Type B pancreatic cell (in vitro differentiated cells): Measurements from ENCODE around the gene LRRC51. TPM values are rescaled to one million over a fixed set of nuclear protein-coding genes. Genes with fewer than 3 reads are reported as not detected.
A peak's percentile ranks its signal among the peaks of the same experiment; 100 is the strongest.

ENCODE experiments used
- DNase-seq: peaks from one replicate; pipeline ENCODE4 v3.0.0; 2021; ENCODE audit warnings: mixed read lengths; ENCODE audit not compliant: unreplicated experiment; ENCODE audit errors: extremely low spot score
- H3K27ac Mint-ChIP-seq: 2 replicates; pipeline ENCODE4 v1.8.0; 2021; ENCODE audit warnings: mild to moderate bottlenecking, mixed read lengths
- H3K27me3 Mint-ChIP-seq: 2 replicates; pipeline ENCODE4 v1.8.0; 2021; ENCODE audit warnings: mixed read lengths
- H3K36me3 Mint-ChIP-seq: 2 replicates; pipeline ENCODE4 v1.8.0; 2021; ENCODE audit warnings: mixed read lengths
- H3K4me1 Mint-ChIP-seq: one replicate; pipeline ENCODE4 v1.8.0; 2021; ENCODE audit warnings: mixed read lengths; ENCODE audit not compliant: unreplicated experiment
- H3K4me3 Mint-ChIP-seq: 2 replicates; pipeline ENCODE4 v1.8.0; 2021; ENCODE audit warnings: mild to moderate bottlenecking, mixed read lengths
- H3K9me3 Mint-ChIP-seq: 2 replicates; pipeline ENCODE4 v1.8.0; 2021; ENCODE audit warnings: mixed read lengths
- total RNA-seq: library from RNA; stranded (reverse); gene quantifications from 2 replicates; pipeline ENCODE4 v1.2.1, GENCODE V29; 2021; ENCODE audit warnings: low replicate concordance
- TF ChIP-seq, protein P1 (sequence below): fragments of 200-600 bp; sonication (generic); conservative IDR thresholded peaks from 2 replicates; pipeline ENCODE4 v1.5.0; 2021; ENCODE audit warnings: antibody characterized with exemption, mild to moderate bottlenecking

The LRRC51 gene
- total RNA-seq, 1 donor from 2014 or later, result 14.7 TPM

DNA sequence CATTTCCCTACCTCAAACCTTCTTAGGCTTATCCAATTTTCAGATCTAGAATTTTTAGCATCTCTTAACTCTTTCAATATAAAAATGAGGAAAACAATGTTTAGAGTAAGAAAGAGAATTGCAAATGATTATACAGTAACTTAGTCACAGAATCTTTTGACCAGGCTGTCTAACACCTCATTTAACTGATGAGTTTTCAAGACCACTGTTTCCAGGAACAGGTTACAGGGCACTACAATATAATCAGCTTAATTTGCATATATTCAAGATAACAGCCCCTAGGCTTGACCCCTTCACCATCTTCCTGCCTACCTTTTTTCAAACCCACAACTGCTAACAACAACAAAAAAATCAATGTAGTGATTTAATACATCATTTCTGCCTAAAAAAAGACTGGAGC lies 13.0 kb upstream of the LRRC51 start:
- H3K4me3 Mint-ChIP-seq, result no peak overlapping the region
- peaks cover 42% of the 10 kb centered on the region for H3K4me1 Mint-ChIP-seq
- H3K27ac Mint-ChIP-seq, result no peak overlapping the region

DNA sequence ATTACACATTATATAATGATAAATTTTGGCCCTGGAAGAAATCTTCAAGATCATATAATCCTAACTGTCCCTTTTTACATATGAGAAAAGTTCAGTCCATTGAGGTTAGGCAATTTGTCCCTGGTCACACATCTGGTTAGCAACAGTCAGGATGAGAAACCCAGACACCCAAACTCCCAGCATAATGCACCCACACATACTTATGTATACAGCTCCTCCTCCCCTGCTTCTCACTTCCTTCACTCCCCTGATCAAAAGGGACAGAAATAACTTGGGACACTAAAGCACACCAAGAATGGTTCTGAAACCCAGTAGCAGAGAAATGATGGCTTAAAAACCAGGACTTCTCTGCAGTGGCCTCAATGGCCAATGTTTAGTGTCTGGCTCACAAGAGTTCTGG lies 11.4 kb upstream of the LRRC51 start:
- no peak for DNase-seq

More for the DNA sequence above, 13.0 kb upstream of the LRRC51 start:
- no peaks in the 10 kb centered on the region for H3K27me3 Mint-ChIP-seq
- H3K36me3 Mint-ChIP-seq, result peaks cover 15% of the 10 kb centered on the region
- H3K9me3 Mint-ChIP-seq, result no peaks in the 10 kb centered on the region
- no peak for DNase-seq
- TF ChIP-seq, protein P1, sequence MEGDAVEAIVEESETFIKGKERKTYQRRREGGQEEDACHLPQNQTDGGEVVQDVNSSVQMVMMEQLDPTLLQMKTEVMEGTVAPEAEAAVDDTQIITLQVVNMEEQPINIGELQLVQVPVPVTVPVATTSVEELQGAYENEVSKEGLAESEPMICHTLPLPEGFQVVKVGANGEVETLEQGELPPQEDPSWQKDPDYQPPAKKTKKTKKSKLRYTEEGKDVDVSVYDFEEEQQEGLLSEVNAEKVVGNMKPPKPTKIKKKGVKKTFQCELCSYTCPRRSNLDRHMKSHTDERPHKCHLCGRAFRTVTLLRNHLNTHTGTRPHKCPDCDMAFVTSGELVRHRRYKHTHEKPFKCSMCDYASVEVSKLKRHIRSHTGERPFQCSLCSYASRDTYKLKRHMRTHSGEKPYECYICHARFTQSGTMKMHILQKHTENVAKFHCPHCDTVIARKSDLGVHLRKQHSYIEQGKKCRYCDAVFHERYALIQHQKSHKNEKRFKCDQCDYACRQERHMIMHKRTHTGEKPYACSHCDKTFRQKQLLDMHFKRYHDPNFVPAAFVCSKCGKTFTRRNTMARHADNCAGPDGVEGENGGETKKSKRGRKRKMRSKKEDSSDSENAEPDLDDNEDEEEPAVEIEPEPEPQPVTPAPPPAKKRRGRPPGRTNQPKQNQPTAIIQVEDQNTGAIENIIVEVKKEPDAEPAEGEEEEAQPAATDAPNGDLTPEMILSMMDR, result no peak

DNA sequence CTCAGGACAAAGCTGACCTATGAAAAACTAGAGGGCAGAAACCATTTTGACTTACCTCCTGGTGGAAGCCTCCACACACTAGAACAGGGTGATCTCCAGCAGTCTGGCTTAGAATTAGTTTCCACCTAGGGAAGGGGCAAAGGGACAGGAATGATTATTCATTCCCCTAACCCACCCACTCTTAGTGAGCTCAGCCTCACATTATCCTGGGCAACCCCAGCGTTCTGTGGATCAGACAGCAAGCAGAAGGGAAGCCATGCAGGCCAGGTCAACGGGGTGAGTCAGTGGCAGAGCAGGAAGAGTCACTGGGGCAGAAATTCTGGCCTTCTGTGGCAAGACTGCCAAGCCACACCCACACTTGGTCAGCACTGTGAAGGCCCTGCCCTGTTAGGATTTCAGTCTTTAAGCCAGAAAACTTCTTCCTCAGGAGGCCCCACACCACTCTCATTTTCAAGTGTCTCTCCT lies 10.8 kb upstream of the LRRC51 start:
- Mint-ChIP-seq H3K4me3 (no peak overlapping the region), H3K27ac (peak overlapping the region; percentile 28), H3K4me1 (peaks cover 48% of the 10 kb centered on the region), H3K27me3 (no peaks in the 10 kb centered on the region), H3K9me3 (no peaks in the 10 kb centered on the region), H3K36me3 (peaks cover 20% of the 10 kb centered on the region)
- no peak for DNase-seq
- TF ChIP-seq, protein P1, result no peak

More for the DNA sequence above, 11.4 kb upstream of the LRRC51 start:
- no peaks in the 10 kb centered on the region for H3K9me3 Mint-ChIP-seq
- H3K4me3 Mint-ChIP-seq, result no peak overlapping the region
- peaks cover 48% of the 10 kb centered on the region for H3K4me1 Mint-ChIP-seq
- peak overlapping the region; percentile 28 for H3K27ac Mint-ChIP-seq
- no peaks in the 10 kb centered on the region for H3K27me3 Mint-ChIP-seq
- H3K36me3 Mint-ChIP-seq, result peaks cover 20% of the 10 kb centered on the region
- TF ChIP-seq, protein P1, result no peak

DNA sequence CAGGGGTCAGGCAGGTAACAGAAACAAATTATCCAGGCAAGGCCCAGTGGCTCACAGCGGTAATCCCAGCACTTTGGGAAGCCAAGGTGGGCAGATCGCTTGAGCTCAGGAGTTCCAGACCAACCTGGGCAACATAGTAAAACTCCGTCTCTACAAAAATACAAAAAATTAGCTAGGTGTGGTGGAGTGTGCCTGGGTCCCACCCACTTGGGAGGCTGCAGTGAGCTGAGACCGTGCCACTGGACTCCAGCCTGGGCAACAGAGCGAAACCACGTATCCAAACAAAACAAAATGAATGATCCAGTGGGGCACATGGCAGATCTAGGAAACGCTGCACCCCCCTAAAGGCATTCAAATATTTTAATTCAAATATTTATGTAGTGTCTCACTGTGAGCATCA lies 10.2 kb upstream of the LRRC51 start:
- Mint-ChIP-seq H3K36me3 (peaks cover 20% of the 10 kb centered on the region), H3K9me3 (no peaks in the 10 kb centered on the region), H3K4me3 (no peak overlapping the region), H3K4me1 (peaks cover 52% of the 10 kb centered on the region), H3K27ac (peak overlapping the region; percentile 28), H3K27me3 (no peaks in the 10 kb centered on the region)
- TF ChIP-seq, protein P1, result no peak
- DNase-seq, result no peak

DNA sequence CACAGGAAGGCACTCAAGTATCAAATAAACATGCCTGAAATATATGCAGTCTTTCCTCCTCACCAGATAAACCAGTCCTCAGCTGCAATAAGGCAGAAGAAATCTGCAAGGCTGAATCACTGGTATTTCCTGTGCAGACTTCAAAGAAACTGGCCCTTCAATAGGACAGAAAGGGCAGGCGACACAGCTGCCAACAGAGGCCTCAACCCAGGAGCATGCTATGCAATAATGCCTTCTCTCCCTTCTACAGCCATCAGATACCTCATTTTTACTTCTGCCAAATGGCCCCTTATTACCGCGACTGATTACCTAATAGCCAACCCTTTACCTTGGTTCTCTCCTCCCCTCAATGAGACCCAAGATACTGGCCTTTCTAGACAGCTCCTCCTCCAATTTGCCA lies 8.3 kb upstream of the LRRC51 start:
- TF ChIP-seq, protein P1, result no peak
- peaks cover 54% of the 10 kb centered on the region for H3K4me1 Mint-ChIP-seq
- no peaks in the 10 kb centered on the region for H3K9me3 Mint-ChIP-seq
- DNase-seq, result no peak
- H3K4me3 Mint-ChIP-seq, result peak overlapping the region; percentile 71
- H3K27me3 Mint-ChIP-seq, result no peaks in the 10 kb centered on the region
- peaks cover 18% of the 10 kb centered on the region for H3K36me3 Mint-ChIP-seq
- H3K27ac Mint-ChIP-seq, result peak overlapping the region; percentile 90

DNA sequence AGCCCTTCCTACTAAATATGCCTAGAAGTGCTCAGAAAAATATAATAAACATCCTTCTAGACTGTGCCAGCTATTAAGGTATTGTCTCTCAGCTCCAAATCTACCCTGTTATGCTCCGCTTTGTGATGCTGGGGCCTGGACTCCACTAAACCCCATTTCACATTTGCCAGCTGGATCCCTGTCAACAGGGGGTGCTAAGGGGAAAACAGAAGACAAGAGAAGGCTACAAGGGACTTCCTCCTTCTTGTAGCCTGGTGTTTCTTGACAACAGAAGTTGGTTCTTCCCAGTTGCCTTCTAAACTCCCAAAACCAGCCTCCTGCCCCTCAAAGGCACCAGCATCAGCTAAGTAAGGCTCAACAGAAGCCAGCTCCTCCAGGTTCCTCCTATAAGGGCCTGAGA lies 5.5 kb upstream of the LRRC51 start:
- Mint-ChIP-seq H3K27me3 (no peaks in the 10 kb centered on the region), H3K27ac (peak overlapping the region; percentile 63), H3K36me3 (peaks cover 12% of the 10 kb centered on the region), H3K4me3 (no peak overlapping the region), H3K4me1 (peaks cover 50% of the 10 kb centered on the region), H3K9me3 (no peaks in the 10 kb centered on the region)
- TF ChIP-seq, protein P1, result no peak
- DNase-seq, result no peak
